Tibial nerve (tissue), 3 donors: ENCODE results near the gene DNAH6.

ENCODE experiments used
- POLR2A ChIP-seq, 2 donors: fragments of 450-650 bp; IDR thresholded peaks; one replicate each; pipeline ENCODE4 v1.6.1; 2017; ENCODE audit warnings: antibody characterized with exemption in 2 of 2, mild to moderate bottlenecking in 2 of 2, moderate library complexity in 2 of 2
- TF ChIP-seq, protein P1 (sequence below), 5 experiments: fragments of 200-600 bp in 3 of 5; fragments of 450-650 bp in 2 of 5; sonication (generic) in 3 of 5; IDR thresholded peaks; one replicate each; pipeline ENCODE4 v1.5.1; 2016 to 2019; ENCODE audit warnings: antibody characterized with exemption in 5 of 5, mild to moderate bottlenecking in 3 of 5, moderate library complexity in 2 of 5

DNA sequence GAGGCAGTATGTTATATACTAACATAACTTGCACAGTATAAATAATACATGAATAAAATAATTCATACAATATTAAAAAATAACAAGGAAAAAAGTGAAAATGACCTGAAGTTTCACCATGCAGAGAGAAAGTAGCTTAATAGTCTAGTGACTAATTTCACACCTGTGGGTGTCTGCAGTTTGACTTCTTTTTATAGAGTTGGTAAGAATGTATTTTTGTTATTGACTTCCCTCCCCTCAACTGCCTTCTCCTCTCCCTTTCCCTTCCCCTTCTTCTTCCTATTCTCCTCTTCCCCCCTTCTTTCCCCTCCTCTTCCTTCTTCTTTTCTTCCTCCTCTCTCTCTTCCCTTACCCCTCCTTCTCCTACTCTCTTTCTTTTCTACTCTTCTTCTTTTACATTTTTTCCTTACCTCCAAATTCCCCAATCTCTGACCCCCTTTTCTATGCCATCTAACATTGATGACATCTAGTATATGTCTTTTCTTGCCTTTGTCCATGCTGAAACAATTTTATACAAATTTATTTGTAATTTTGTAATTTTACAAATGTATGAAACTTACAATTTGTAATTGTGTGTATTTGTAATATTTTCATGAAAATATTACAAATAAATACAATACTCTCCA lies 3.1 kb downstream of the DNAH6 start:
- TF ChIP-seq, protein P1, sequence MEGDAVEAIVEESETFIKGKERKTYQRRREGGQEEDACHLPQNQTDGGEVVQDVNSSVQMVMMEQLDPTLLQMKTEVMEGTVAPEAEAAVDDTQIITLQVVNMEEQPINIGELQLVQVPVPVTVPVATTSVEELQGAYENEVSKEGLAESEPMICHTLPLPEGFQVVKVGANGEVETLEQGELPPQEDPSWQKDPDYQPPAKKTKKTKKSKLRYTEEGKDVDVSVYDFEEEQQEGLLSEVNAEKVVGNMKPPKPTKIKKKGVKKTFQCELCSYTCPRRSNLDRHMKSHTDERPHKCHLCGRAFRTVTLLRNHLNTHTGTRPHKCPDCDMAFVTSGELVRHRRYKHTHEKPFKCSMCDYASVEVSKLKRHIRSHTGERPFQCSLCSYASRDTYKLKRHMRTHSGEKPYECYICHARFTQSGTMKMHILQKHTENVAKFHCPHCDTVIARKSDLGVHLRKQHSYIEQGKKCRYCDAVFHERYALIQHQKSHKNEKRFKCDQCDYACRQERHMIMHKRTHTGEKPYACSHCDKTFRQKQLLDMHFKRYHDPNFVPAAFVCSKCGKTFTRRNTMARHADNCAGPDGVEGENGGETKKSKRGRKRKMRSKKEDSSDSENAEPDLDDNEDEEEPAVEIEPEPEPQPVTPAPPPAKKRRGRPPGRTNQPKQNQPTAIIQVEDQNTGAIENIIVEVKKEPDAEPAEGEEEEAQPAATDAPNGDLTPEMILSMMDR (IDR thresholded peaks at IDR 0.05) = no peak
- no peak for TF ChIP-seq POLR2A (IDR thresholded peaks at IDR 0.05)
